Activated CD4-positive, alpha-beta memory T cell treated with anti-CD3 and anti-CD28 coated beads, Interleukin-2, amount 10 ng/mL, durations not matched to agents 7 days and 5 days (primary cell): ENCODE results near the gene TNNI3K. TPM values are rescaled to one million over a fixed set of nuclear protein-coding genes. Genes with fewer than 3 reads are reported as not detected.

ENCODE experiments used
- CTCF ChIA-PET: fragments of 350-600 bp; sonication (Branson Sonifier 250); formaldehyde crosslinking; loops from one replicate; lab custom pipeline; 2021; ENCODE audit warnings: antibody characterized with exemption, inconsistent platforms; lab: Charles Lee
- POLR2A ChIA-PET: fragments of 350-600 bp; sonication (Branson Sonifier 250); formaldehyde crosslinking; loops from one replicate; lab custom pipeline; 2021; ENCODE audit warnings: antibody characterized with exemption; lab: Charles Lee
- DNase-seq: peaks from one replicate; pipeline ENCODE4 v3.0.0-alpha.2; 2020
- H3K27ac Mint-ChIP-seq: one replicate; pipeline ENCODE4 v1.8.0; 2021; ENCODE audit warnings: mild to moderate bottlenecking, mixed read lengths
- H3K27me3 Mint-ChIP-seq: one replicate; pipeline ENCODE4 v1.8.0; 2021; ENCODE audit warnings: mixed read lengths
- H3K36me3 Mint-ChIP-seq: one replicate; pipeline ENCODE4 v1.8.0; 2021; ENCODE audit warnings: low read depth, mixed read lengths
- H3K4me1 Mint-ChIP-seq: one replicate; pipeline ENCODE4 v1.8.0; 2021; ENCODE audit warnings: mixed read lengths
- H3K4me3 Mint-ChIP-seq: one replicate; pipeline ENCODE4 v1.8.0; 2021; ENCODE audit warnings: mild to moderate bottlenecking, mixed read lengths
- H3K9me3 Mint-ChIP-seq: one replicate; pipeline ENCODE4 v1.8.0; 2021; ENCODE audit warnings: mixed read lengths
- total RNA-seq, 2 experiments: library from RNA; stranded (reverse); gene quantifications; one replicate each; pipeline ENCODE4 v1.2.3, GENCODE V29; 2021

The TNNI3K gene
- total RNA-seq, 2 experiments from 2014 or later: 0.43 TPM; not detected in 1

- Mint-ChIP-seq H3K27ac (no peak overlapping the region), H3K27me3 (no peaks in the 10 kb centered on the region), H3K4me1 (no peaks in the 10 kb centered on the region), H3K36me3 (no peaks in the 10 kb centered on the region), H3K4me3 (no peak overlapping the region), H3K9me3 (no peaks in the 10 kb centered on the region)
- CTCF ChIA-PET: no interaction called here
- DNase-seq: no peak
- POLR2A ChIA-PET: interaction anchor here (1.1 kb wide), 1 partner anchor 148 kb away, joined by 3 read pairs; no protein-coding TSS in a partner anchor
Measured at GRCh38 chr1:74437035-74437434, 201.8 kb downstream of the TNNI3K start.

GRCh38 chr1:74452035-74452434 lies 216.8 kb downstream of the TNNI3K start:
- Mint-ChIP-seq H3K27ac (no peak overlapping the region), H3K36me3 (no peaks in the 10 kb centered on the region), H3K27me3 (peaks cover 1% of the 10 kb centered on the region), H3K9me3 (no peaks in the 10 kb centered on the region), H3K4me1 (no peaks in the 10 kb centered on the region), H3K4me3 (no peak overlapping the region)
- POLR2A ChIA-PET: no interaction called here
- CTCF ChIA-PET: no interaction called here
- DNase-seq: no peak

GRCh38 chr1:74453277-74453676 lies 218.1 kb downstream of the TNNI3K start:
- H3K27ac Mint-ChIP-seq: no peak overlapping the region
- no peaks in the 10 kb centered on the region for H3K36me3 Mint-ChIP-seq
- no peaks in the 10 kb centered on the region for H3K9me3 Mint-ChIP-seq
- H3K27me3 Mint-ChIP-seq: peaks cover 1% of the 10 kb centered on the region
- POLR2A ChIA-PET: no interaction called here
- H3K4me1 Mint-ChIP-seq: no peaks in the 10 kb centered on the region
- DNase-seq: no peak
- CTCF ChIA-PET: no interaction called here
- H3K4me3 Mint-ChIP-seq: no peak overlapping the region

- H3K36me3 Mint-ChIP-seq: no peaks in the 10 kb centered on the region
- ChIA-PET POLR2A (no interaction called here), CTCF (no interaction called here)
- no peak for DNase-seq
- peaks cover 1% of the 10 kb centered on the region for H3K27me3 Mint-ChIP-seq
- no peak overlapping the region for H3K4me3 Mint-ChIP-seq
- no peak overlapping the region for H3K27ac Mint-ChIP-seq
- H3K9me3 Mint-ChIP-seq: no peaks in the 10 kb centered on the region
- no peaks in the 10 kb centered on the region for H3K4me1 Mint-ChIP-seq
Measured at GRCh38 chr1:74455390-74455789, 220.2 kb downstream of the TNNI3K start.

- ChIA-PET CTCF (no interaction called here), POLR2A (no interaction called here)
- Mint-ChIP-seq H3K9me3 (no peaks in the 10 kb centered on the region), H3K27ac (no peak overlapping the region), H3K4me1 (no peaks in the 10 kb centered on the region), H3K36me3 (no peaks in the 10 kb centered on the region), H3K4me3 (no peak overlapping the region), H3K27me3 (peaks cover 1% of the 10 kb centered on the region)
- no peak for DNase-seq
Measured at GRCh38 chr1:74457253-74457652, 222.1 kb downstream of the TNNI3K start.

GRCh38 chr1:74463333-74463988 lies 228.3 kb downstream of the TNNI3K start:
- peaks cover 2% of the 10 kb centered on the region for H3K4me1 Mint-ChIP-seq
- no peak overlapping the region for H3K4me3 Mint-ChIP-seq
- no peaks in the 10 kb centered on the region for H3K27me3 Mint-ChIP-seq
- ChIA-PET POLR2A (no interaction called here), CTCF (no interaction called here)
- no peaks in the 10 kb centered on the region for H3K36me3 Mint-ChIP-seq
- H3K9me3 Mint-ChIP-seq: no peaks in the 10 kb centered on the region
- no peak for DNase-seq
- H3K27ac Mint-ChIP-seq: no peak overlapping the region

GRCh38 chr1:74464037-74464436 lies 228.8 kb downstream of the TNNI3K start:
- no peaks in the 10 kb centered on the region for H3K27me3 Mint-ChIP-seq
- no peaks in the 10 kb centered on the region for H3K36me3 Mint-ChIP-seq
- DNase-seq: no peak
- ChIA-PET CTCF (no interaction called here), POLR2A (no interaction called here)
- no peak overlapping the region for H3K4me3 Mint-ChIP-seq
- peaks cover 2% of the 10 kb centered on the region for H3K4me1 Mint-ChIP-seq
- no peaks in the 10 kb centered on the region for H3K9me3 Mint-ChIP-seq
- H3K27ac Mint-ChIP-seq: no peak overlapping the region

- Mint-ChIP-seq H3K4me1 (peaks cover 2% of the 10 kb centered on the region), H3K36me3 (no peaks in the 10 kb centered on the region), H3K27ac (no peak overlapping the region), H3K9me3 (no peaks in the 10 kb centered on the region), H3K27me3 (peaks cover under 1% of the 10 kb centered on the region), H3K4me3 (no peak overlapping the region)
- ChIA-PET CTCF (no interaction called here), POLR2A (no interaction called here)
- no peak for DNase-seq
Measured at GRCh38 chr1:74465193-74465681, 230.1 kb downstream of the TNNI3K start.

- H3K4me1 Mint-ChIP-seq: peaks cover 2% of the 10 kb centered on the region
- no peak overlapping the region for H3K4me3 Mint-ChIP-seq
- H3K36me3 Mint-ChIP-seq: no peaks in the 10 kb centered on the region
- no peaks in the 10 kb centered on the region for H3K9me3 Mint-ChIP-seq
- peaks cover 5% of the 10 kb centered on the region for H3K27me3 Mint-ChIP-seq
- POLR2A ChIA-PET: no interaction called here
- H3K27ac Mint-ChIP-seq: no peak overlapping the region
- no peak for DNase-seq
- CTCF ChIA-PET: no interaction called here
Measured at GRCh38 chr1:74467786-74468377, 232.7 kb downstream of the TNNI3K start.

- CTCF ChIA-PET: no interaction called here
- POLR2A ChIA-PET: no interaction called here
- H3K27me3 Mint-ChIP-seq: peaks cover 5% of the 10 kb centered on the region
- H3K36me3 Mint-ChIP-seq: no peaks in the 10 kb centered on the region
- no peaks in the 10 kb centered on the region for H3K4me1 Mint-ChIP-seq
- no peak overlapping the region for H3K4me3 Mint-ChIP-seq
- no peaks in the 10 kb centered on the region for H3K9me3 Mint-ChIP-seq
- no peak overlapping the region for H3K27ac Mint-ChIP-seq
- no peak for DNase-seq
Measured at GRCh38 chr1:74468982-74469603, 233.9 kb downstream of the TNNI3K start.

- ChIA-PET CTCF (no interaction called here), POLR2A (no interaction called here)
- no peaks in the 10 kb centered on the region for H3K4me1 Mint-ChIP-seq
- no peak overlapping the region for H3K4me3 Mint-ChIP-seq
- DNase-seq: no peak
- H3K9me3 Mint-ChIP-seq: no peaks in the 10 kb centered on the region
- peaks cover 5% of the 10 kb centered on the region for H3K27me3 Mint-ChIP-seq
- no peaks in the 10 kb centered on the region for H3K36me3 Mint-ChIP-seq
- no peak overlapping the region for H3K27ac Mint-ChIP-seq
Measured at GRCh38 chr1:74470251-74470650, 235.1 kb downstream of the TNNI3K start.

GRCh38 chr1:74470936-74471335 lies 235.7 kb downstream of the TNNI3K start:
- Mint-ChIP-seq H3K27me3 (peaks cover 5% of the 10 kb centered on the region), H3K4me1 (no peaks in the 10 kb centered on the region), H3K36me3 (no peaks in the 10 kb centered on the region), H3K27ac (no peak overlapping the region), H3K9me3 (no peaks in the 10 kb centered on the region), H3K4me3 (no peak overlapping the region)
- ChIA-PET POLR2A (no interaction called here), CTCF (no interaction called here)
- no peak for DNase-seq

GRCh38 chr1:74471470-74471869 lies 236.3 kb downstream of the TNNI3K start:
- ChIA-PET CTCF (no interaction called here), POLR2A (no interaction called here)
- Mint-ChIP-seq H3K27ac (no peak overlapping the region), H3K27me3 (peaks cover 5% of the 10 kb centered on the region), H3K4me3 (no peak overlapping the region), H3K9me3 (no peaks in the 10 kb centered on the region), H3K36me3 (no peaks in the 10 kb centered on the region), H3K4me1 (no peaks in the 10 kb centered on the region)
- no peak for DNase-seq
